Smooth muscle cell (in vitro differentiated cells): ENCODE results near the gene RAI1. TPM values are rescaled to one million over a fixed set of nuclear protein-coding genes. Genes with fewer than 3 reads are reported as not detected.

Experiments
- DNase-seq: peaks from one replicate; lab custom pipeline; 2025; ENCODE audit not compliant: unreplicated experiment; lab: John Stamatoyannopoulos, UW
- H2AFZ ChIP-seq: fragments of 200-600 bp; sonication (generic); 2 replicates; pipeline ENCODE4 v1.6.0; 2016; ENCODE audit warnings: antibody characterized with exemption, low read depth, mild to moderate bottlenecking
- H3F3A ChIP-seq: fragments of 200-600 bp; sonication (generic); 2 replicates; pipeline ENCODE4 v1.6.0; 2017; ENCODE audit warnings: antibody characterized with exemption, low read depth
- H3K27ac ChIP-seq: fragments of 200-600 bp; sonication (generic); 2 replicates; pipeline ENCODE4 v1.5.1; 2016; ENCODE audit warnings: low read depth, mild to moderate bottlenecking
- H3K27me3 ChIP-seq: fragments of 200-600 bp; sonication (generic); 2 replicates; pipeline ENCODE4 v1.6.1; 2016; ENCODE audit warnings: low read depth, mild to moderate bottlenecking
- H3K36me3 ChIP-seq: fragments of 200-600 bp; sonication (generic); 2 replicates; pipeline ENCODE4 v1.5.1; 2016; ENCODE audit warnings: low read depth
- H3K4me1 ChIP-seq: fragments of 200-600 bp; sonication (generic); 2 replicates; pipeline ENCODE4 v1.5.1; 2016; ENCODE audit warnings: low read depth
- H3K4me2 ChIP-seq: fragments of 200-600 bp; sonication (generic); 2 replicates; pipeline ENCODE4 v1.6.0; 2016; ENCODE audit warnings: mild to moderate bottlenecking
- H3K4me3 ChIP-seq: fragments of 200-600 bp; sonication (generic); 2 replicates; pipeline ENCODE4 v1.5.1; 2016; ENCODE audit warnings: mild to moderate bottlenecking
- H3K79me2 ChIP-seq: fragments of 200-600 bp; sonication (generic); 2 replicates; pipeline ENCODE4 v1.6.0; 2016; ENCODE audit warnings: low read depth, mild to moderate bottlenecking
- H3K9ac ChIP-seq: fragments of 200-600 bp; sonication (generic); 2 replicates; pipeline ENCODE4 v1.6.0; 2016; ENCODE audit warnings: low read depth
- H3K9me3 ChIP-seq: fragments of 200-600 bp; sonication (generic); replicated peaks from 2 replicates; pipeline ENCODE4 v1.5.1; 2016; ENCODE audit warnings: low read depth
- H4K20me1 ChIP-seq: fragments of 200-600 bp; sonication (generic); 2 replicates; pipeline ENCODE4 v1.6.0; 2016; ENCODE audit warnings: low read depth
- CTCF ChIP-seq: fragments of 200-600 bp; sonication (generic); IDR thresholded peaks from 2 replicates; pipeline ENCODE4 v1.5.1; 2017; ENCODE audit warnings: borderline replicate concordance, mild to moderate bottlenecking, antibody characterized with exemption; ENCODE audit not compliant: insufficient read depth, poor library complexity, severe bottlenecking
- WGBS: methylation state at CpG from one replicate; pipeline ENCODE4 v1.1.7; 2016; ENCODE audit warnings: low lambda C conversion rate; 5-methylcytosine and 5-hydroxymethylcytosine counted together
- polyA plus RNA-seq: library from polyadenylated mRNA; unstranded; fragments of >200 nt; fragmentation: Nextera tagmentation; extraction: Ambion mirVana; gene quantifications from 2 replicates; pipeline ENCODE4 v1.2.1, GENCODE V29; 2016
- total RNA-seq: library from RNA; depleted of rRNA; stranded (reverse); fragments of >200 nt; gene quantifications from 2 replicates; pipeline ENCODE4 v1.2.3, GENCODE V29; 2014

The RAI1 gene
- total and polyA plus RNA-seq, 2 experiments from 2014 or later, result 11.1 to 17.6 TPM

- peak; percentile 94 for DNase-seq
- peak overlapping the region; percentile 96 for H3K27ac ChIP-seq
- peak overlapping the region; percentile 91 for H3K4me2 ChIP-seq
- no peaks in the 10 kb centered on the region for H3K27me3 ChIP-seq
- H3K4me1 ChIP-seq, result peaks cover 52% of the 10 kb centered on the region
- H4K20me1 ChIP-seq, result peaks cover 45% of the 10 kb centered on the region
- peaks cover 33% of the 10 kb centered on the region for H3F3A ChIP-seq
- no peak for TF ChIP-seq CTCF
- peak overlapping the region; percentile 67 for H3K4me3 ChIP-seq
- peaks cover 46% of the 10 kb centered on the region for H3K79me2 ChIP-seq
- whole genome bisulfite sequencing, result under 1% methylated on average over 66 of the region's 69 CpGs
- H3K36me3 ChIP-seq, result no peaks in the 10 kb centered on the region
- H3K9me3 ChIP-seq, result no peaks in the 10 kb centered on the region
- H2AFZ ChIP-seq, result no peak overlapping the region
- H3K9ac ChIP-seq, result peak overlapping the region; percentile 92
Observed at GRCh38 chr17:17836250-17836817, 155.1 kb downstream of the RAI1 start.

- Histone ChIP-seq H3K9ac (peak within 1 kb of the TSS; percentile 92), H3K27ac (peak within 1 kb of the TSS; percentile 96), H3K4me2 (peak within 1 kb of the TSS; percentile 91), H3K79me2 (peaks cover 40% of the 10 kb centered on the region), H4K20me1 (peaks cover 39% of the 10 kb centered on the region), H3K36me3 (no peaks in the 10 kb centered on the region), H3K27me3 (no peaks in the 10 kb centered on the region), H3K4me3 (peak within 1 kb of the TSS; percentile 67), H3F3A (peaks cover 34% of the 10 kb centered on the region), H3K9me3 (no peaks in the 10 kb centered on the region), H2AFZ (no peak within 1 kb of the TSS), H3K4me1 (peaks cover 54% of the 10 kb centered on the region)
- 3% methylated on average over 37 of the region's 52 CpGs for WGBS
- peak; percentile 57 for DNase-seq
- TF ChIP-seq CTCF, result no peak
Observed at GRCh38 chr17:17836818-17837379, 155.6 kb downstream of the RAI1 start, which contains the start of gene SREBF1. Gene SREBF1, minus strand, starts transcription at chr17:17836986. Its CDS starts 169 bp downstream, at chr17:17836817.

DNA sequence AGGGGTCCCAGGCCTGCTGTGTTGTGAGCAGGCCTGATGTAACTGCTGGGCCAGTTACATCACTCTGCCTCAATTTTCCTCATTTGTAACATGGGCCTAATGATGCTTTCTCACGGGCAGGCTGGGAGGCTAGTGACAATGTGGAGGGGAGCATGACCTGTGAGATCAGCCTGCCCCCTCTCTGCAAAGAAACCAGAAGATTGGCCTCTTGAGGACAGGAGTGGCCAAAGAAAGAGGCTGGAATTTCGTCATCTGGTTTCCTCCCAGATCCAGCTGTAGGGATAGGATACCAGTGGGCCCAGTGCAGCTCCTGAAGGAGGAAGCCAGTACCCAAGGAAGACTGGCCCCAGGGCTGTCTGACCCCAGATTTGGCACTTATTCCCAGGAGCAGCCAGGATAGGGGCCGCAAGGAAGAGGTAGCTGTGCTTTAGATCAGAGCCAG, 156.1 kb downstream of the RAI1 start:
- no peaks in the 10 kb centered on the region for H3K9me3 ChIP-seq
- peak overlapping the region; percentile 92 for H3K9ac ChIP-seq
- H3K27me3 ChIP-seq, result no peaks in the 10 kb centered on the region
- peaks cover 34% of the 10 kb centered on the region for H4K20me1 ChIP-seq
- no peaks in the 10 kb centered on the region for H3K36me3 ChIP-seq
- peak overlapping the region; percentile 96 for H3K27ac ChIP-seq
- H3K4me2 ChIP-seq, result peak overlapping the region; percentile 91
- no peak for DNase-seq
- H2AFZ ChIP-seq, result no peak overlapping the region
- peaks cover 34% of the 10 kb centered on the region for H3F3A ChIP-seq
- TF ChIP-seq CTCF, result no peak
- H3K4me1 ChIP-seq, result peaks cover 54% of the 10 kb centered on the region
- H3K4me3 ChIP-seq, result peak overlapping the region; percentile 67
- peaks cover 35% of the 10 kb centered on the region for H3K79me2 ChIP-seq
- WGBS, result 39% methylated on average over 3 of the region's 3 CpGs
